Measurements from ENCODE around the gene ANKRD7.

GRCh38 chr7:118194571-118194970, 29.9 kb upstream of the ANKRD7 start:
- TF ChIP-seq NFIC (IDR thresholded peaks at IDR 0.05; ENCODE audit: borderline replicate concordance) (no peak), GABPA (IDR thresholded peaks at IDR 0.05; ENCODE audit: low read depth) (no peak), REST (IDR thresholded peaks at IDR 0.05; ENCODE audit: low read depth, low read length) (no peak), PBX3 (IDR thresholded peaks at IDR 0.05) (no peak), MXI1 (IDR thresholded peaks at IDR 0.05; ENCODE audit: low read depth, low read length) (no peak), EP300 (IDR thresholded peaks at IDR 0.05; ENCODE audit: borderline replicate concordance in 1 of 2, low read depth in 1 of 2, low read length in 1 of 2) (no peak), YY1 (IDR thresholded peaks at IDR 0.05; ENCODE audit: low read depth) (no peak), IRF3 (IDR thresholded peaks at IDR 0.05; ENCODE audit: low read depth, low read length) (no peak)
